Measurements from ENCODE around the gene DSCAM. TPM values are rescaled to one million over a fixed set of nuclear protein-coding genes. Genes with fewer than 3 reads are reported as not detected.

Gene DSCAM
- total and polyA plus RNA-seq, 2 donors (not counting 3 experiments of a cell fraction or from before 2014, with no cell fraction given), result not detected

DNA sequence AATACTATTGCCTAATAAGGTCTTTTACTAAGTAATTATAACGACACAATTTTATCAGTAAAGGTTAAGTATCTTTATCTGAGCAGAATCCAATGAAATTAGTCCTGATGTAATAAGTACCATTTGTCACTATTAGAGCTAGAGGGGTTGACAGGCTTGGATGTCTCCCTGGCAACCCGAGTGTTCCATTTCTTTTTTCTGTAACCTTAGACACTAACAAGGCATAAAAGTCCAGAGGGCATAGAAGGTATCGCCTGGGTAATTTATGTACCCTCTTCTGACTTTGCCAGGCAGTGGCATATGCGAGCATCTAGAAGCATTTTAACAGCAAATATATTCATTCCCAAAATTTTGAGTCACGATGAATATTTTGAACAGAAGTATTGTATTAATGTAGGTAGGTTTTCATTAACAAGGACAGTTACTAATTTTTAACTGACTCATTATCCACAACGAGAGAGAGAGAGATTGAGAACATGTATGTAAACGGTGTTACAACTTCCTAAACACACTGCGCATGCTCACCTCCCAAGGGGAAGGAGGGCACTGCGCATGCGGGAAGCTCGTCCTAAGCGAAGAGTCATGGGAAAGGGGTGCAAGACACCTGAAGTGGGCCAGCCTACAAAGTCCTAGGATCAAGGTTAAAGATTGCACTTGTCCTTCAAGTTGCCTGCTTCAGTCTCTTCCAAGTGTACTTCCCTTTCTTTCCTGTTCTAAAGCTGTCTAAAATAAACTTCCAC lies 423.9 kb downstream of the DSCAM start:
- POLR2A ChIA-PET, result no interaction called here

DNA sequence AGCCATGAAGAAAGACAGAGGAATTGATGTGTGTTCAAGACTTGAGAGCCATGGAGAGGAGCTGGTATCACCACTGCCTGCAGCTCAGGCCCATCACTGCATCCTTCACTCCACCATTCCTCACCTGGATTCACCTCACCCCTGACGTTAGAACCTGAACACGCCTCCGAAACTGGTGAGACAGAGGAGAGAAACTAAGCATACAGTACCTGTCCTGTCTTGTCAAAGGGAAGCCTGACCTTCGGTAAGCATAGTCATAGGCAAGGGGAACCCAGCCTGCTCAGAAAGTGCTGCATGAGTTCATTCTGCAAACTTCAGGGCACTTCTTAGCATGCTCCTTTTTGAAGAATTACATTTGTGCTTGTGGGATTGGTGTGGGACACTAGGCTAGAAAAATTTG lies 425.8 kb downstream of the DSCAM start:
- Histone ChIP-seq H3K36me3 (ENCODE audit: control insufficient read depth in 2 of 2, extremely low read depth in 1 of 2, insufficient read depth in 2 of 2, low read length in 2 of 2) (no peaks in the 10 kb centered on the region), H3K9me3 (replicated peaks; ENCODE audit: control insufficient read depth, insufficient read depth, low read length) (peaks cover 10% of the 10 kb centered on the region), H3K9me1 (replicated peaks; ENCODE audit: control insufficient read depth, extremely low read depth, insufficient read depth, low read length) (no peaks in the 10 kb centered on the region), H4K20me1 (replicated peaks; ENCODE audit: control insufficient read depth, extremely low read depth, insufficient read depth, low read length) (no peaks in the 10 kb centered on the region), H3K9ac (replicated peaks; ENCODE audit: extremely low read depth, insufficient read depth, low read length) (no peak overlapping the region), H3K4me3 (replicated peaks in 1 of 3; ENCODE audit: insufficient read depth in 1 of 3, low read depth in 1 of 3, low read length in 3 of 3) (no peak overlapping the region), H3K4me2 (ENCODE audit: insufficient read depth, low read length) (no peak overlapping the region), H3K4me1 (ENCODE audit: control insufficient read depth, extremely low read depth, insufficient read depth, low read length) (no peaks in the 10 kb centered on the region), H2AFZ (ENCODE audit: low read depth, low read length) (no peak overlapping the region), H3K27ac (ENCODE audit: insufficient read depth, low read depth, low read length) (no peak overlapping the region), H3K27me3 (ENCODE audit: control insufficient read depth in 2 of 2, insufficient read depth in 2 of 2, low read length in 2 of 2) (no peaks in the 10 kb centered on the region), H3K79me2 (ENCODE audit: control insufficient read depth, insufficient read depth, low read length) (no peaks in the 10 kb centered on the region)
- ChIA-PET CTCF (no interaction called here), POLR2A (no interaction called here)
- intact Hi-C loops (cut with micrococcal nuclease), result no loop called here
- dilution Hi-C loops (cut with MboI; ENCODE audit: extremely low pct_ligation_motif_present, low sequenced_read_pairs), result no loop called here
- no peak for DNase-seq (ENCODE audit: low read depth, low spot score)
- no TSS peak for BruUV-seq (replicated peaks)
- FAIRE-seq, result no peak
- TF ChIP-seq, protein P1, sequence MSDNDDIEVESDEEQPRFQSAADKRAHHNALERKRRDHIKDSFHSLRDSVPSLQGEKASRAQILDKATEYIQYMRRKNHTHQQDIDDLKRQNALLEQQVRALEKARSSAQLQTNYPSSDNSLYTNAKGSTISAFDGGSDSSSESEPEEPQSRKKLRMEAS (IDR thresholded peaks at IDR 0.05; ENCODE audit: insufficient read depth, insufficient read length), result no peak
- no peak for TF ChIP-seq GATA2 (IDR thresholded peaks at IDR 0.05; ENCODE audit: insufficient read depth, insufficient read length, low read depth, low read length)
- TF ChIP-seq POLR2A (IDR thresholded peaks at IDR 0.05; ENCODE audit: low read depth, low read length), result no peak
- no peak for TF ChIP-seq JUN (IDR thresholded peaks at IDR 0.05; ENCODE audit: borderline replicate concordance, insufficient read depth, insufficient read length, low read depth)
- TF ChIP-seq, protein P2, sequence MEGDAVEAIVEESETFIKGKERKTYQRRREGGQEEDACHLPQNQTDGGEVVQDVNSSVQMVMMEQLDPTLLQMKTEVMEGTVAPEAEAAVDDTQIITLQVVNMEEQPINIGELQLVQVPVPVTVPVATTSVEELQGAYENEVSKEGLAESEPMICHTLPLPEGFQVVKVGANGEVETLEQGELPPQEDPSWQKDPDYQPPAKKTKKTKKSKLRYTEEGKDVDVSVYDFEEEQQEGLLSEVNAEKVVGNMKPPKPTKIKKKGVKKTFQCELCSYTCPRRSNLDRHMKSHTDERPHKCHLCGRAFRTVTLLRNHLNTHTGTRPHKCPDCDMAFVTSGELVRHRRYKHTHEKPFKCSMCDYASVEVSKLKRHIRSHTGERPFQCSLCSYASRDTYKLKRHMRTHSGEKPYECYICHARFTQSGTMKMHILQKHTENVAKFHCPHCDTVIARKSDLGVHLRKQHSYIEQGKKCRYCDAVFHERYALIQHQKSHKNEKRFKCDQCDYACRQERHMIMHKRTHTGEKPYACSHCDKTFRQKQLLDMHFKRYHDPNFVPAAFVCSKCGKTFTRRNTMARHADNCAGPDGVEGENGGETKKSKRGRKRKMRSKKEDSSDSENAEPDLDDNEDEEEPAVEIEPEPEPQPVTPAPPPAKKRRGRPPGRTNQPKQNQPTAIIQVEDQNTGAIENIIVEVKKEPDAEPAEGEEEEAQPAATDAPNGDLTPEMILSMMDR (IDR thresholded peaks at IDR 0.05; ENCODE audit: extremely low read depth in 1 of 2, insufficient read depth in 1 of 2, low read depth in 1 of 2, low read length in 2 of 2), result no peak
- no peak for TF ChIP-seq MYC (IDR thresholded peaks at IDR 0.05; ENCODE audit: low read depth, low read length)
- TF ChIP-seq EZH2 (IDR thresholded peaks at IDR 0.05; ENCODE audit: borderline replicate concordance, low read depth, low read length, severe bottlenecking), result no peak
- TF ChIP-seq POLR2AphosphoS5 (IDR thresholded peaks at IDR 0.05; ENCODE audit: insufficient read depth, low read depth, low read length), result no peak

More for the DNA sequence above, 423.9 kb downstream of the DSCAM start:
- Histone ChIP-seq H3K27me3 (ENCODE audit: control insufficient read depth in 2 of 2, insufficient read depth in 2 of 2, low read length in 2 of 2) (no peaks in the 10 kb centered on the region), H4K20me1 (replicated peaks; ENCODE audit: control insufficient read depth, extremely low read depth, insufficient read depth, low read length) (no peaks in the 10 kb centered on the region), H3K36me3 (ENCODE audit: control insufficient read depth in 2 of 2, extremely low read depth in 1 of 2, insufficient read depth in 2 of 2, low read length in 2 of 2) (no peaks in the 10 kb centered on the region), H3K9ac (replicated peaks; ENCODE audit: extremely low read depth, insufficient read depth, low read length) (no peak overlapping the region), H3K9me3 (replicated peaks; ENCODE audit: control insufficient read depth, insufficient read depth, low read length) (peaks cover 12% of the 10 kb centered on the region), H3K27ac (ENCODE audit: insufficient read depth, low read depth, low read length) (no peak overlapping the region), H3K79me2 (ENCODE audit: control insufficient read depth, insufficient read depth, low read length) (no peaks in the 10 kb centered on the region), H3K4me2 (ENCODE audit: insufficient read depth, low read length) (no peak overlapping the region), H3K9me1 (replicated peaks; ENCODE audit: control insufficient read depth, extremely low read depth, insufficient read depth, low read length) (no peaks in the 10 kb centered on the region), H3K4me1 (ENCODE audit: control insufficient read depth, extremely low read depth, insufficient read depth, low read length) (no peaks in the 10 kb centered on the region), H2AFZ (ENCODE audit: low read depth, low read length) (no peak overlapping the region), H3K4me3 (replicated peaks in 1 of 3; ENCODE audit: insufficient read depth in 1 of 3, low read depth in 1 of 3, low read length in 3 of 3) (no peak overlapping the region)
- no TSS peak for BruUV-seq (replicated peaks)
- DNase-seq (ENCODE audit: low read depth, low spot score), result no peak
- dilution Hi-C loops (cut with MboI; ENCODE audit: extremely low pct_ligation_motif_present, low sequenced_read_pairs) (no loop called here), intact Hi-C loops (cut with micrococcal nuclease) (no loop called here)
- no peak for FAIRE-seq
- CTCF ChIA-PET, result no interaction called here
- no peak for TF ChIP-seq POLR2A (IDR thresholded peaks at IDR 0.05; ENCODE audit: low read depth, low read length)
- TF ChIP-seq JUN (IDR thresholded peaks at IDR 0.05; ENCODE audit: borderline replicate concordance, insufficient read depth, insufficient read length, low read depth), result no peak
- TF ChIP-seq POLR2AphosphoS5 (IDR thresholded peaks at IDR 0.05; ENCODE audit: insufficient read depth, low read depth, low read length), result no peak
